Ishikawa (cell line): ENCODE data around the gene TMSB4X.

Experiments used
- CEBPB ChIP-seq: IDR thresholded peaks from 2 replicates; pipeline ENCODE4 v1.6.1; 2012
- FOXM1 ChIP-seq: IDR thresholded peaks from 2 replicates; pipeline ENCODE4 v1.6.1; 2012; ENCODE audit warnings: low read depth, borderline replicate concordance
- MAX ChIP-seq: IDR thresholded peaks from 2 replicates; pipeline ENCODE4 v1.6.1; 2012
- NFIC ChIP-seq: IDR thresholded peaks from 2 replicates; pipeline ENCODE4 v1.6.1; 2012
- TAF1 ChIP-seq: IDR thresholded peaks from 2 replicates; pipeline ENCODE4 v1.6.1; 2012; ENCODE audit warnings: low read depth, mild to moderate bottlenecking
- TEAD4 ChIP-seq: IDR thresholded peaks from 2 replicates; pipeline ENCODE4 v1.6.1; 2012

GRCh38 chrX:12949927-12950656 is 24.8 kb upstream of the TMSB4X start:
- TF ChIP-seq MAX (no peak), TEAD4 (no peak), NFIC (no peak), FOXM1 (no peak), TAF1 (no peak), CEBPB (no peak)
